Measurements from ENCODE around the gene NDUFV1. TPM values are rescaled to one million over a fixed set of nuclear protein-coding genes. Genes with fewer than 3 reads are reported as not detected.

Gene NDUFV1
- total and polyA plus RNA-seq, 10 donors, result 132 to 258 (median 199) TPM

- TF ChIP-seq POLR2AphosphoS5 (IDR thresholded peaks at IDR 0.05), result no peak
- no peak for TF ChIP-seq POLR2A (IDR thresholded peaks at IDR 0.05)
- no peak for TF ChIP-seq CTCF (IDR thresholded peaks at IDR 0.05 in 8 of 11, conservative IDR thresholded peaks at IDR 0.05 in 3 of 11)
- peaks cover 20 to 51% (median 37%) of the 10 kb centered on the region in 6 donors for H3K4me1 ChIP-seq
- peaks cover 0 to 24% (median 20%) of the 10 kb centered on the region in 6 donors for H3K36me3 ChIP-seq
- no peak overlapping the region for H3K4me3 ChIP-seq
- intact Hi-C loops (cut with DNase I; ENCODE audit: low total_unique reads), result no loop called here
- DNase-seq, result no peak
- H3K27ac ChIP-seq, result peak overlapping the region in 1 of 8 donors; percentile 91
- 68 to 81% (median 74%) methylated on average over 11 of the region's 11 CpGs for WGBS, 5 donors
- no peaks in the 10 kb centered on the region for H3K9me3 ChIP-seq
- H3K27me3 ChIP-seq (replicated peaks in 1 of 7), result peaks cover 0 to 5% (median 0%) of the 10 kb centered on the region in 7 donors
These were observed 1.3 kb upstream of the NDUFV1 start for GRCh38 chr11:67605231-67606011.

- peak overlapping the region in 7 of 8 donors; percentile 78 to 92 (median 89) for H3K27ac ChIP-seq
- TF ChIP-seq POLR2AphosphoS5 (IDR thresholded peaks at IDR 0.05), result no peak
- no peak for TF ChIP-seq CTCF (IDR thresholded peaks at IDR 0.05 in 8 of 11, conservative IDR thresholded peaks at IDR 0.05 in 3 of 11)
- TF ChIP-seq POLR2A (IDR thresholded peaks at IDR 0.05), result no peak
- H3K4me1 ChIP-seq, result peaks cover 16 to 44% (median 30%) of the 10 kb centered on the region in 6 donors
- intact Hi-C loops (cut with DNase I; ENCODE audit: low total_unique reads), result no loop called here
- H3K36me3 ChIP-seq, result peaks cover 0 to 30% (median 27%) of the 10 kb centered on the region in 6 donors
- H3K4me3 ChIP-seq, result peak overlapping the region; percentile 83 to 100 (median 96)
- H3K27me3 ChIP-seq (replicated peaks in 1 of 7), result peaks cover 0 to 3% (median 0%) of the 10 kb centered on the region in 7 donors
- no peaks in the 10 kb centered on the region for H3K9me3 ChIP-seq
- DNase-seq, result no peak
- WGBS, 5 donors, result 41 to 68% (median 49%) methylated on average over 11 to 17 of the region's 17 CpGs
These were observed 644 bp upstream of the NDUFV1 start for GRCh38 chr11:67606093-67606491.

GRCh38 chr11:67607507-67607906, 771 bp downstream of the NDUFV1 start:
- WGBS, 5 donors, result 54 to 70% (median 60%) methylated on average over 8 to 9 of the region's 9 CpGs
- intact Hi-C loops (cut with DNase I; ENCODE audit: low total_unique reads), result no loop called here
- Histone ChIP-seq H3K9me3 (no peaks in the 10 kb centered on the region), H3K4me1 (peaks cover 14 to 40% (median 25%) of the 10 kb centered on the region in 6 donors), H3K27ac (peak overlapping the region in 4 of 8 donors; percentile 89 to 92 (median 90)), H3K27me3 (replicated peaks in 1 of 7) (peaks cover 0 to 3% (median 0%) of the 10 kb centered on the region in 7 donors), H3K36me3 (peaks cover 0 to 44% (median 41%) of the 10 kb centered on the region in 6 donors), H3K4me3 (peak overlapping the region; percentile 83 to 100 (median 96))
- no peak for TF ChIP-seq POLR2AphosphoS5 (IDR thresholded peaks at IDR 0.05)
- TF ChIP-seq POLR2A (IDR thresholded peaks at IDR 0.05), result no peak
- TF ChIP-seq CTCF (IDR thresholded peaks at IDR 0.05 in 8 of 11, conservative IDR thresholded peaks at IDR 0.05 in 3 of 11), result no peak
- DNase-seq, result no peak

GRCh38 chr11:67608486-67608885, 1.8 kb downstream of the NDUFV1 start:
- TF ChIP-seq CTCF (IDR thresholded peaks at IDR 0.05 in 8 of 11, conservative IDR thresholded peaks at IDR 0.05 in 3 of 11), result no peak
- no peak for TF ChIP-seq POLR2A (IDR thresholded peaks at IDR 0.05)
- TF ChIP-seq POLR2AphosphoS5 (IDR thresholded peaks at IDR 0.05), result no peak
- H3K4me1 ChIP-seq, result peaks cover 14 to 49% (median 30%) of the 10 kb centered on the region in 6 donors
- WGBS, 5 donors, result 93 to 98% (median 96%) methylated on average over 7 to 8 of the region's 8 CpGs
- no peaks in the 10 kb centered on the region for H3K9me3 ChIP-seq
- H3K4me3 ChIP-seq, result no peak overlapping the region
- H3K27me3 ChIP-seq (replicated peaks in 1 of 7), result peaks cover 0 to 3% (median 0%) of the 10 kb centered on the region in 7 donors
- intact Hi-C loops (cut with DNase I; ENCODE audit: low total_unique reads), result no loop called here
- H3K36me3 ChIP-seq, result peaks cover 0 to 53% (median 46%) of the 10 kb centered on the region in 6 donors
- DNase-seq, result no peak
- no peak overlapping the region for H3K27ac ChIP-seq

Measured in spleen (tissue), 11 donors.